NCI-H1048 (cell line): ENCODE results near the gene COMT.
"Not testable (repeated sequence)": the region's sequence is repeated elsewhere in the genome, so short reads cannot be mapped to it uniquely, and the experiment has no call there.

Experiments used
- DNase-seq: peaks from one replicate; lab custom pipeline; 2025; lab: John Stamatoyannopoulos, UW

The COMT gene

DNA sequence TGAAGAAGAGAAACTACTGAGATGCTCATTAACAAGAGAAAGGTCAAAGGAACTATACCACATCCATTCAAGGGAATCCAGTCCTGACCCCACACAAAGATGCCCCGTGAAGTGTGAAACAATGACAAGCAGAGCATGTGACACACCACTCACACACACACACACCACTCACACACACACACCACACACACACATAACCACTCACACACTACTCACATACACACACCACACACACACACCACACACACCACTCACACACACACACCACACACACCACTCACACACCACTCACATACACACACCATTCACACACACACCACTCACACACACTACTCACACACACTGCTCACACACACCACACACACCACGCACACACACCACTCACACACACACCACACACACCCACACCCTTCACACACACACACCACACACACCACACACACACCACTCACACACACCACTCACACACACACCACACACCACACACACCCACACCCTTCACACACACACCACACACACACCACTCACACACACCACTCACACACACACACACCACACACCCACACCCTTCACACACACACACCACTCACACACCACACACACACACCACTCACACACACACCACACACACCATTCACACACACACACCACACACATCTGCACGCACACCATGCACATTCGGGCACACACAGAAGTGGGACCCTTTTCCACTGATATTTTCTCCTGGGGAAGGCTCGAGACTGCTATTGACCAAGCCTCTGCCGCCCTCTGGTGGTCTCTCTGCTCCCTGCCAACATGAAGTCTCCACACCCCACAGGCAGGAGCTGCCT is 32.0 kb upstream of the COMT start:
- no peak for DNase-seq

DNA sequence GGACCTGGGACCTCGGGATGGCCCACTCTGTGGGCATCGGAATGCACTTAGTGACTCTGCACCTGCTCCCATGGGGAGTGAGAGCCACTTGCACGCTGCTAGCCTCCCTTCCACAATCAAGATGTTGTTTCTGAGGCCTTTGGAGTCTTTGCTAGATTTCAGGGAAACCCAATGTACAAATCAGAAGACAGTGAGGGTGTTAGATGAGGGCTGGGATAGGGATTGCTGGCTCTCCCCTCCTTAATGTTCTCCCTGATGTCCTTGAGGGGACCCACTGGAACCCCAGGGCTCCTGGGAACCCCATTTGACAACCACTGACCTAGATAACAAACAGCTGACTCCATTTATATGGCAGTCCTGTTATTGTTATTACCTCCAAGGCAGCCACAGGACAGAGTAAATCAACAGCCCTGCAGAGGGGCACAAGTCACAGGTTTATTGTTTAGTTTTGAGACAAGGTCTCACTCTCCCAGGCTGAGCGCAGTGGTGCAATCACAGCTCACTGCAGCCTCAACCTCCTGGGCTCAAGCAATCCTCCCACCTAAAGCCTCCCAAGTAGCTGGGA is 31.3 kb upstream of the COMT start:
- DNase-seq: no peak

DNA sequence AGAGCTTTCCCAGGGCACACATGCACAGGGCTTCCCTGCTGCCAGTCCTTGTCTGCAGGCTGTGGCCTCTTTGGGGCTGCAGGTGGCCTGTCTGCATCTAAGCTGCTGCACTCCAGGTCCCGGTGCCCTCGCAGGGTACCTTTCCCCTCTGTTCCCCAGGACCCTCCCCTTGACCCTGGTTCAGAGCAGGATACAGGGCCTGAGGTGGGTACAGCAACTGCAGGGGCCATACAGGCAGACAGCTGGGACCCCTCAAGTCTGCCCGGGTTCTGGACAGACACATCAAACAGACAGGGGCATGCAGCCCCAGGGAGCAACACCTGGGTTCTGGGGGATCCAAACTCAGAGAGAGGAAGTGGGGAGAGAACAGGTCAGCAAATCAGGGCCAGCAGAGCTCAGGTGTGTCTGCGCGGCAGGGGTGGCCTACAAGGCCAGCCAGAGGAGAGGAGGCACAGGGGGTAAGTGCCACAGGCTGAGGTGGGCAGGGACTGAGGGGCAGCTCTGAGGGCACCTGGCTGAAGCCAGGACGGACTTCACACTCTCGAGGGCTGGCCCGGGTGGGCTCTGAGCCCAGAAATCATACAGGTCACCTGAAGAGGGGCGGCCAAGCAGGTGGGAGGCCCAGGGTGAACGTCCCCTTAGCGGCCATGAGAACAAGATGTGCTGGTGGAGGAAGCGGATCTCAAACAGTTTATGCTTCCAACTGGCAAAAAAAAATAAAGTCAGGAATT is 29.9 kb upstream of the COMT start:
- no peak for DNase-seq

DNA sequence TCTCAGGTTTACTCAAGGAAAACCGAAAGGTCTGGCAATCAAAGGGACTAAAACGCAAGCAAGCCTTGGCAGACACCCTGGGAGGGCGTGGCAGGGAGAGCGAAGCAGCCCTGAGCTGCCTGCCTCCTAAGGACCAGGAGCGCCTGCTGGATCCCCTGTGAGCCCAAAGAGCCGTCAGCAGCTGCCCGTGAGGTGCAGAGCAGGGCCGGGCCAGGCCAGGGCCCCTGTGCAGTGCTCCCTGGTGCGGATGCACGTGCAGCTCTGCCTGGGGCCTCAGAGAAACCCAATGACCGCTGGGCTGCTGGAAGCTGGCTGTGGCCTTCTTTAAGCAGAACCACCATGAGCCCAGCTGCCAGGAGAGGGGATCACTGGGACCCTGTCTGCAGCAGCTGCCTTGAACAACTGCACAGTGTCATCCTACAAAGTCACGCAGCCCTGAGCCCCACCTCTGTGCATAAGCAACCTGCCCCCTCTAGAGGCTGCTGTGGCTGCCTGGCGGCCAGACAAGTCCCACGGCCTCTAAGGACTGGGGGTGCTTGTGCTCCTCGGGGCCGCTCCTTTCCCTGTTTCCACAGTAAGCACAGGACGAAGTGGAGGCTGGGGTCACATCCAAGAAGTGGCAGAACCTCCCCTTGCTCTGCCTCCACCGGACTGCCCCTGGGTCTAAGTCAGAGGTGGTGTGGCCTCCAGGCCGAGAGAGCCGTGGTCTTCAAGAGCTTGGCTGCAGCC is 29.1 kb upstream of the COMT start:
- DNase-seq: no peak

DNA sequence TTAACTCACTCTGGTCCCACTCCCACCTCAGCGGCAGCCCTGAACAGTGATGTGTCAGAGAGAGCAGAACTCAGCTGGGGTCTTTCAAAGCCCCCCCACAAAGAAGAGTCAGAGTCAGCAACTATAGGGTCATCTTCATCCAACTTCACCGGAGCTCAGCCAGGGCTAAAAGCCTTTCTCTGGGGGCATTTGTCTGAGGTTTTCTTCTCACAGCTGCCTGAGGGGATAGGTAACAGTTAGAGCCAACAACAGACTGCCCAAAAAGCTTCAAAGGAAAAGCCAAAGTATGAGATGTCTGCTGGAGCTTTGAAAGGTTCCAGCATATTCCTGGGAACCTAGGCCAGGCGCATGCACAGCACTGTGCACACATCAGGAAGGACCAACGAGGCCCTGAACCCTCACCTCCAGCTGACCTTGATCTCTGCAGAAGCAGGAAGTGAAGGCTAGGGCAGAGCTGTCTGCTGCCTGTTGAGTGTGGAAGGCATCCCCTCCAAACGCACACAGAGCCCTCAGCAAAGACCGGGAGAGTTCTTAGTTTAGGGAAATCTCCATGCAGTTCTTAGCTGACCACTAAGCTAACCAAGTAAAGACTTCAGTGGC is 28.1 kb upstream of the COMT start:
- DNase-seq: no peak

DNA sequence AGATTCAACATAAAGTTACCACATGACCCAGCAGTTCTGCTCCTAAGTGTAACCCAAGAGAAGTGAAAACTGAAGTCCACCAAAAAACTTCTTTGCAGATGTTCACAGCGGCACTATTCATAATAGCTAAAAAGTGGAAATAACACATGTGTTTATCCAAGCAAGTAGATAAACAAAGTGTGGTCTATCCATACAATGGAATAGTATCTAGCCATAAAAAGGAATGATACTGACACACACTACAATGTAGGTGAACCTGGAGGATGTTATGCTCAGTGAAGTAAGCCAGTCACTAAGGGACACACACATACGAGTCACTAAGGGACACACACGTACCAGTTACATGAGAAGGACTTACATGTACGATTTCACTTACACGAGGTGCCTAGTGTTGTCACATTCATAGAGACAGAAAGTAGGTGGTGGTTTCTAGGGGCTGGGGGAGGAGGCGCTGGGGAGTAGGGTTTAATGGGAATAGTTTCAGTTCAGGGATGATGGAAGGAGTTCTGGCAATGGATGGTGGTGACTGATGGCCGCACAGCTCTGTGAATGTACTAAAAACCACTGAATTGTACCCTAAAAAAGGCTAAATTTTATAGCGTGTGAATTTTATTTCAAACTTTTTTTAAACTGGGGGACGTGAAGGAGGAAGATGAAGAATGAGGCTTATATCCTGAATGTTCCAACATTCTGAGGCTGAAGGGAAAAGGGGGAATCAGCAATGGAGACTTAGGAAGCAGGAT is 27.2 kb upstream of the COMT start:
- no peak for DNase-seq

DNA sequence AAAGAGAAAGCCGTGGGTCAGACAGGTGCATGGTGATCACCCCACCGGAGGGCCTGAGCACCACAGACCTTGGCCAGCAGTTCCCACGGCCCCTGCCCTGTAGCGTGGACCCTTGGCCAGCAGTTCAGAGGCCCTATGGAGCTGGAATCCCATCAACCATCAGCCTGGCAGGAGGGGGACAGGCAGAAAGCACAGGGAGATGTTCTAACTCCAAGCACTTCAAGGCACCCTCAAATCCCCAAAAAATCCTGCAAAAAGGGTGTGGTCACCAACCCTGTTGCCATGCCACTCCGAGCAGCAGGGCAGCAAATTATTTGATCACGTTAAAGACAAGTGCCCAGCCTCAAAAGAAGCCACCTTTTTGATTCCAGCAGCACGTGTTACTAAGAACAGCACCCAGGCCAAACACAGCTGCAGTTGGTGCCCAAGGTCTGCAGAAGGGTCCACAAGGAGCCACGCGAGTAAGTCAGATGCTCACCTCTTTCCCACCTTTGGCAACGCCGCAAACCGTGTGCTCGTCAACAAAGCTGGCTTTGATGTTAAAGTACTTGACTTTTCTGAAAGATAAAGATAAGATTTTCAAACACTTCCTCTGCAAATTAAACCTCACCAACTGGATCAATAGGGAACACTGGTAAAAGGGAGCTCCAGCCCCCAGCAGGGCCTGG is 26.2 kb upstream of the COMT start:
- no peak for DNase-seq

DNA sequence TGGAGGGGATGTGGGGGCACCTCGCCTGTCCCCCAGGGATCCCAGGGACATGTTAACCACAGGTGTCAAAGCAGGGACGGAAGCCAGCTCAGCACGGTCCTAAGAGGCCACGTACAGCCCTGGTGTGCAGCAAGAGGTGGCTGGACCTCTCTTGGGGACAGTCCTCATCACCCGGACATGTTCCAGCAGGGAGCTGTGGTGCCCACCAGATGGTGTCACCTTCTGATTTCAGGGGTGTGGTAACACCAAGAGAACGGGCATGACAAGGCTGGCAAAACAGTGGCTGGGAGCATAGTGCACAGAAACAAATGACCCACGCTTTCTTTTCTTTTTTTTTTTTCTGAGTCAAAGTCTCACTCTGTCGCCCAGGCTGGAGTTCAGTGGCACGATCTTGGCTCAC is 25.6 kb upstream of the COMT start:
- DNase-seq: no peak

DNA sequence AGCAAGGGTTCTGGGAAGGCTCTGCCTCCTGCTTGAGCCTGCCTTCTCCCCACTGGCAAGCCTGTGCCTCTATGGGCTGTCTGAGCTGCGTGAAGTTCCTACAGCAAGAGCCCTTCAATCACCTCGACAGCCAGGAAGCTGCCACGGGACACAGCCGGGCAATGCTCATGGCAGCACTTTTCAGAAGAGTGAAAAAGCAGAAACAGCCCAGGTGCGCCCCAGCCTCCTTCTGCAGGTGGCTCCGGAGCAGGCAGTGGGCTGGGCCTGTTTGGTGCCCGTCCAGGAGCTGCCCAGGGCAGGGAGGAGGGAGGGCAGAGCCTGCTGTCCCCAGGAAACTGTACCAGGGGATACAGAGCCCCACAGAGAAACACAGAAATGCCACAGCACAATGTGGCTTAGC is 24.6 kb upstream of the COMT start:
- DNase-seq: no peak

DNA sequence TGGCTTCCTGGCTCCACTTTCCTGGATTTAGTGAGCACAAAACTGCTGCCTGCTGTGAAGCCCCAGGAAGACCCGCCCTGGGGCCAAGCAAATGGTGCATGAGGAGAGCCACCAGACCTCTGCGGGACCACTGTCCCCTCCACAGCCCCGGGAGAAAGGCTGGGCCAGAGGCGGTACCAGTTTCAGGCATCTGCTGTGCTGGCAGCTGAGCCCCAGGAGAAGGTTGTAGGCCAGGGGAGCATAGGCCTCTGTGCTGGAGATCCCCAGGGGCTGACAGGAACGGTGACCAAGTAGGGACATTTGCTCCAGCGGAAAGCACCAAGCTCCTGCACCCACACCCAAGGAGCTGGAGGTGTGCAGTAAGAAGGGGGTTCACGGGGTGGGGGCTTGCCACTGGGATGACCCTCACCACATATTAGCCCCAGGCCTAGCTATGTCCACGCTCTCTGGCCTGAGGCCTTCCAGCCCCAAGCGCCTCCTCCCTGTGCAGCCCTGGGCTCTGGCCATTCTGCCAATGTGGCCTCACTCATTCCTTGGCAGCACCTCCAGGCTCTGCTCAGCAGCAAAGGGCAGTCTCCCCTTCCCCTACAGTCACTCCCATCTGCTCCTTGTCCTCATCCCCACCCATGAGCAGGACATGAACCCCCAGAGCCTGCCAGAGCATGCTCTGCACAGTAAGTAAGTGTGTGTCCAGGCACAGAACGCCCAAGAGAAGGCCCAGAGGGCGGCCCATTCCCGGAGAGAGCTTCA is 24.0 kb upstream of the COMT start:
- no peak for DNase-seq

DNA sequence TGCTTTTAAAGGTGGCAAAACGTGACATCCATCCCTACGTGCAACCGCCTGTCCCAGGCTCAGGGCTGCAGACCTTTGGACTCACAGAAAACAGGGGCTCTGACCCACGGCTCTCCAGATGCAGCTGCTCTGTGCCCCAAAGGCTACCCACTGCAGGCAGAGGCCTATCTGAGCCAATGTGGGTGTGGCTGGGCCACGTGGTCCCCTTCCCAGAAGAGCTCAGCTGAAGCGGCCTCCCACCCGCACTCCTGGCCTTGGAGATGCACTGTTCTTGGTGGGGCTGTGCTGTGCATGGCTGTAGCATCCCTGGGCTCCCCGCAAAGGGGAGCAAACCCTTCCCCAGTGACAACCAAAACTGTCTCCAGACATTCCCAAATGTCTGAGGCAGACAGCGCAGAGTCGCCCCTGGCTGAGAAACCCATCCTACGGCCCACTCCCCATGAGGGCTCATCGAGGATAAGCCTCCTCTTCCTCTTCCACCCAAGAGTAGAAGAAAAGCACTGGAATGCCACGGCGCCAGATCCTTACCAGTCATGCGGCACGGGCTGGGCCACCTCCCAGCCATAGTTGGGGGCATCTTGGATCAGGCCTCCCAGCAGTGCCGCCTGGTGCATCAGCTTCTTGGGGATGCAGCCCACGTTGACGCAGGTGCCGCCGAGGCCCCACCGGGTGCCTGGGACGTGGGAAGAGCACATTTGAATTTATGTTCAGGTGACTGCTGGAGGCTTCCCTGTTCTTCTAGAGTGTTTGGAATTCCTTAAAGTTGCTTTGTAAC is 23.1 kb upstream of the COMT start:
- DNase-seq: no peak

DNA sequence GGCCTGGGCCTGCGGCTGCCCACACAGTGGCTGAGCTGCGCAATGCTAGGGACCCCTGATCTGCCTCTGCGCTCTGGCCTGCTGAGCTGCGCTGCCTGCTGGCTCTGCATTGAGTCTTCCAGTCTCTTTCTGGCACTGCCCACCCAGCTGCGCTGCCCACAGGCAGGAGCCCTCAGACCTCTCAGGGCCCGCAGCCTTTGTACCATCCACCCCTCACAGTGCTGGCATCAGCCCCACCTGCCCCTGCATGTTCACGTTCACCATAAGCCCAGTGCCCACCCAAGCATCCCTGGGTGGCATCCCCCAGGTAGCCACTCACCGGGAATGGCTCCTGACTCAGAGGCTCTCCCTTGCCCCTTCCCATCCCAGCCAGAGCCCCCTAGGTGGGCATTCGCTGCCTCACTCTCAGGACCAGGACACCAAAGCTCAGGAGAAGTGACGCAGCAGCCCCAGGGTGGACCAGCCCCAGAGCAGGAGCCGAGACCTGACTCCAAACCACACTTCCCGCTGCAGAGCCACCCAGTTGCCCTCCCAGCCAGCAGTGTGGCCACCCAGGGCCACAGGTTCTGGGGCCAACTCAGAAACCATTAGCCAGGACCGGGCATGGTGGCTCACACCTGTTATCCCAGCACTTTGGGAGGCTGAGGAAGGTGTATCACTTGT is 21.7 kb upstream of the COMT start:
- no peak for DNase-seq

DNA sequence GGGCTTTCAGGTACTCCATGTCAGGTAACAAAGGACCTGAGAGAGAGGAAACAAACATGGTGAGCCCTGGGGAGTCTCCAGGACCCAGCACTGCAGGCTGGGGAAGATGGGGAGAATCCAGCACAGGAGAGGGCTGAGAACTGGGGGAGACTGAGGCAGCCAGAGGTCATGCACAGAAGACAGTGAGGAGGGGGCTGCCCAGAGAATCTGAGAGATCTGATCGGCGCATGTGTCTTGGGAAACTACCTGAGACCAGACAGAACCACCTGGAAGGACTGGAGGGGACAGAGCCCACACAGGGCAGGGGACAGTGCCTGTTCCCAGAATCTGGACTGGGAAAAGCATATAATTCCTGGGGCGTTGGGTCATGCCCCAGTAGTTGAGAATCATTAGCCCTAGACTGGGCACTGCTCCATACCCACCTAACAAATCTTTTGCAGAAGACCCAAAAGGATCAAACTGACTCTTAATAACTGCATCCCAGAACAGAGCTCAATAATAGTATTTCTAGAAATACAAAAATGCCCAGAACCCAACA is 20.0 kb upstream of the COMT start:
- DNase-seq: no peak

DNA sequence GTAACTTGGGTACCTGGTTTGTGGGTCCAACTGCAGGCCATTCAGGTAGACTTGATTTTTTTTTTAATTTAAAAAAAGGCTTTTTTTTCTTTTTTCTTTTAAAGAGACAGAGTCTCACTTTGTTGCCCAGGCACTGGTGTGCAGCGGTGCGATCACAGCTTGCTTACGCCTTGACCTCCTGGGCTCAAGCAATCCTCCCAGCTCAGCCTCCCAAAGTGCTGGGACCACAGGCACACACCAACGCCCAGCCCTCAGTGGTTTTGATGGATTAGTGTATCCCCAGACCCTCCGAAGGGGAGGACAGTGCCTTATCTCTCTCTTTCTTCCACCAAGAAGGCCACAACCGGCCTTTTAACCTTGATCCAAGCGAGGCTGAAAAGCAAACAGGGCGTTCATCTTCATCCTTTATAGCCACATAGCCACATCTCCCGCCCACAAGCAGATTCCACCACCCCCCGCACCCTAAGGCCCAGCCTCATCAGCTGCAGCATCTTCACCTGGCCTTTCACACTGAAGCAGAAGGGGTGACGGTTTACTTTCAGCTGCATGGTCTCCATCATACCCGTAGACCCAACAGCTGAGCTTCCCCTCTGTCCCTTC is 17.6 kb upstream of the COMT start:
- no peak for DNase-seq

DNA sequence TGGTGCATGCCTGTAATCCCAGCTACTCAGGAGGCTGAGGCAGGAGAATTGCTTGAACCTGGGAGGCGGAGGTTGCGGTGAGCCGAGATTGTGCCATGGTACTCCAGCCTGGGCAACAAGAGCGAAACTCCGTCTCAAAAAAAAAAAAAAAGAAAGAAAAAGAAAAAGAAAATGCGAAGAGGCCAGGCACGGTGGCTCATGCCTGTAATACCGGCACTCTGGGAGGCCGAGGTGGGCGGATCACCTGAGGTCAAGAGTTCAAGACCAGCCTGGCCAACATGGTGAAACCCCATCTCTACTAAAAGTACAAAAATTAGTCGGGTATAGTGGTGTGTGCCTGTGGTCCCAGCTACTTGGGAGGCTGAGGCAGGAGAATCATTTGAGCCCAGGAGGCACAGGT is 15.5 kb upstream of the COMT start:
- not testable (repeated sequence) for DNase-seq

DNA sequence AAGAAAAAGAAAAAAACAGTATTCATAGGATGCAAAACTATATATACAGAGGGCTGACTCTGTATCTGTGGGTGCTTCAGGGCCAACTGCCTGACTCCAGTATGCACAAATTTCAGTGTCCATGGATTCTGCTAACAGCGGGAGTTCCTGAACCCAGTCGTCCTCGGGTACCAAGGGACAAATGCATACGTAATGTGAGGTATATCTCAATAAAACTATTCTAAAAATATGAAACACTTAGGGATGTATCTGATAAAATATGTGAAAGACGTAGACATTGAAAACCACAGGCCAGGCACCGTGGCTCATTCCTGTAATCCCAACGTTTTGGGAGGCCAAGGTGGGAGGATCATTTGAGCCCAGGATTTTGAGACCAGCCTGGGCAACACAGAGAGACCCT is 13.9 kb upstream of the COMT start:
- no peak for DNase-seq

DNA sequence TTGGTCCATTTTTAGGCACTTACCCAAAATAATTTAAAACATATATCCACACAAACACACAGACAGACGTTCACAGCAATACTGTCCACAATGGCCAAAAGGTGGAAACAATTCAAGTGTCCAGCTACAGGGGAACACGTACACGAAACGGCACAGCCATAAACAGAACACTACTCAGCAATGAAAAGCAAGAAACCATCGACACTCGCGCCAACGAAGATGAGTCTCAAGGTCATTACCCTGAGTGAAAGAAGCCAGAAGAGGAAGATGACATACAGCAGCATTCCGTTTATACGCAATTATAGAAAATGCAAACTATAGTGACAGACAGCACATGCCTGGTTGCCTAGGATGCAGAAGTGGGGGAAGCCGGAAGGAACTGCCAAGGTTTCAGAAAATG is 13.4 kb upstream of the COMT start:
- DNase-seq: no peak
